Peyer's patch (tissue), 4 donors: ENCODE data around the gene ZNF827.

Experiments used
- POLR2A ChIP-seq, 2 donors: fragments of 450-650 bp; IDR thresholded peaks; one replicate each; pipeline ENCODE4 v1.5.1; 2017; ENCODE audit warnings: antibody characterized with exemption in 2 of 2, mild to moderate bottlenecking in 2 of 2, moderate library complexity in 2 of 2
- TF ChIP-seq, protein P1 (sequence below), 6 experiments: fragments of 450-650 bp in 4 of 6; fragments of 200-600 bp in 2 of 6; sonication (generic) in 1 of 6; IDR thresholded peaks; one replicate each; pipeline ENCODE4 v1.5.1; 2017 to 2019; ENCODE audit warnings: antibody characterized with exemption in 6 of 6, mild to moderate bottlenecking in 3 of 6, moderate library complexity in 1 of 6

DNA sequence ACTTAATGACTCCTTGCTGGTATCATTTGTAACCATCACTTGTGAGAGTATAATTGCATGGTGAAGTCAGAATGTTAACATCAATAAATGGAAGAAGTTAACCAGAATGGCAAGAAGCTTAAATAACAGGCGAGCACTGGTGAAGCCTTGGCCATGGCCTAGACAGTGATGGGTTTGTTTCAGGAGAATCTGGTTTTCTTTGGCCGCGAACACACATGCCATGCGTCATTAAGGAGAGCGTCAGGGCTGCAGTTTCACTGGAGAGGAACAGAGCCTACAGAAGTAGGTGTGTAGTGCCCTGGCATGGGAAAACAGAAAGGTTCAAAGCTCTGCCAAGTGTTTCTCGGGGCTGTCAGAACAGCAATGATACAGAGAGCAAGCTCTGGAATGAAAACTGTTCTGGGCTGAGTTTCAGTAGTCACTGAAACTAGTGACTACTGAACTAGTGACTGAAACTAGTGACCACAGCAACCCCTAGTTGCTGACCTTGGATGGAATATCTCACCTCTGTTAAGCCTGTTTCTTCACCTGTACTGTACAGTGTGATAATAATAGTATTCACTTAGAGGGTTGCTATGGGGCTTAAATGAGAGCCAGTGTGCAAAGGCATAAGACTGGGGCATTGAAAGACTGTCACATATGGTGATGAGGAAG, 164.9 kb downstream of the ZNF827 start:
- no peak for TF ChIP-seq POLR2A (IDR thresholded peaks at IDR 0.05)
- TF ChIP-seq, protein P1, sequence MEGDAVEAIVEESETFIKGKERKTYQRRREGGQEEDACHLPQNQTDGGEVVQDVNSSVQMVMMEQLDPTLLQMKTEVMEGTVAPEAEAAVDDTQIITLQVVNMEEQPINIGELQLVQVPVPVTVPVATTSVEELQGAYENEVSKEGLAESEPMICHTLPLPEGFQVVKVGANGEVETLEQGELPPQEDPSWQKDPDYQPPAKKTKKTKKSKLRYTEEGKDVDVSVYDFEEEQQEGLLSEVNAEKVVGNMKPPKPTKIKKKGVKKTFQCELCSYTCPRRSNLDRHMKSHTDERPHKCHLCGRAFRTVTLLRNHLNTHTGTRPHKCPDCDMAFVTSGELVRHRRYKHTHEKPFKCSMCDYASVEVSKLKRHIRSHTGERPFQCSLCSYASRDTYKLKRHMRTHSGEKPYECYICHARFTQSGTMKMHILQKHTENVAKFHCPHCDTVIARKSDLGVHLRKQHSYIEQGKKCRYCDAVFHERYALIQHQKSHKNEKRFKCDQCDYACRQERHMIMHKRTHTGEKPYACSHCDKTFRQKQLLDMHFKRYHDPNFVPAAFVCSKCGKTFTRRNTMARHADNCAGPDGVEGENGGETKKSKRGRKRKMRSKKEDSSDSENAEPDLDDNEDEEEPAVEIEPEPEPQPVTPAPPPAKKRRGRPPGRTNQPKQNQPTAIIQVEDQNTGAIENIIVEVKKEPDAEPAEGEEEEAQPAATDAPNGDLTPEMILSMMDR (IDR thresholded peaks at IDR 0.05), result no peak
